Activated CD8-positive, alpha-beta T cell treated with anti-CD3 and anti-CD28 coated beads for 36 hours (primary cell): ENCODE results near the gene CHD2. TPM values are rescaled to one million over a fixed set of nuclear protein-coding genes. Genes with fewer than 3 reads are reported as not detected.

ENCODE experiments used
- ATAC-seq: fragments of 200-7000 bp; cut with Tn5 transposase; one replicate; pipeline ENCODE4 v1.10.0; 2021; ENCODE audit warnings: mild to moderate bottlenecking, moderate library complexity
- CTCF ChIA-PET: fragments of 350-600 bp; sonication (Branson Sonifier 250); formaldehyde crosslinking; loops from one replicate; lab custom pipeline; 2021; ENCODE audit warnings: antibody characterized with exemption; lab: Charles Lee
- POLR2A ChIA-PET: fragments of 350-600 bp; sonication (Branson Sonifier 250); formaldehyde crosslinking; loops from one replicate; lab custom pipeline; 2021; ENCODE audit warnings: antibody characterized with exemption; lab: Charles Lee
- DNase-seq: peaks from one replicate; pipeline ENCODE4 v3.0.0-alpha.2; 2020
- H3K27ac Mint-ChIP-seq: one replicate; pipeline ENCODE4 v1.8.0; 2021; ENCODE audit warnings: mild to moderate bottlenecking, mixed read lengths
- H3K27me3 Mint-ChIP-seq: one replicate; pipeline ENCODE4 v1.8.0; 2021; ENCODE audit warnings: mixed read lengths
- H3K36me3 Mint-ChIP-seq: one replicate; pipeline ENCODE4 v1.8.0; 2021; ENCODE audit warnings: low read depth, mixed read lengths
- H3K4me1 Mint-ChIP-seq: one replicate; pipeline ENCODE4 v1.8.0; 2021; ENCODE audit warnings: low read depth, mixed read lengths
- H3K4me3 Mint-ChIP-seq: one replicate; pipeline ENCODE4 v1.8.0; 2021; ENCODE audit warnings: mild to moderate bottlenecking, moderate library complexity, mixed read lengths
- H3K9me3 Mint-ChIP-seq: one replicate; pipeline ENCODE4 v1.8.0; 2021; ENCODE audit warnings: mixed read lengths
- intact Hi-C: fragments of 100-400 bp; cut with micrococcal nuclease; formaldehyde crosslinking; loops from one replicate; pipeline ENCODE4 v1.10.0; 2022
- total RNA-seq, 2 experiments: library from RNA; stranded (reverse); gene quantifications; one replicate each; pipeline ENCODE4 v1.2.3, GENCODE V29; 2021
- TF ChIP-seq, protein P1 (sequence below): fragments of 200-600 bp; IDR thresholded peaks from one replicate; pipeline ENCODE4 v1.8.0; 2022; ENCODE audit warnings: antibody characterized with exemption, mild to moderate bottlenecking

Gene CHD2
- total RNA-seq, 2 experiments from 2014 or later: 124 to 138 TPM

DNA sequence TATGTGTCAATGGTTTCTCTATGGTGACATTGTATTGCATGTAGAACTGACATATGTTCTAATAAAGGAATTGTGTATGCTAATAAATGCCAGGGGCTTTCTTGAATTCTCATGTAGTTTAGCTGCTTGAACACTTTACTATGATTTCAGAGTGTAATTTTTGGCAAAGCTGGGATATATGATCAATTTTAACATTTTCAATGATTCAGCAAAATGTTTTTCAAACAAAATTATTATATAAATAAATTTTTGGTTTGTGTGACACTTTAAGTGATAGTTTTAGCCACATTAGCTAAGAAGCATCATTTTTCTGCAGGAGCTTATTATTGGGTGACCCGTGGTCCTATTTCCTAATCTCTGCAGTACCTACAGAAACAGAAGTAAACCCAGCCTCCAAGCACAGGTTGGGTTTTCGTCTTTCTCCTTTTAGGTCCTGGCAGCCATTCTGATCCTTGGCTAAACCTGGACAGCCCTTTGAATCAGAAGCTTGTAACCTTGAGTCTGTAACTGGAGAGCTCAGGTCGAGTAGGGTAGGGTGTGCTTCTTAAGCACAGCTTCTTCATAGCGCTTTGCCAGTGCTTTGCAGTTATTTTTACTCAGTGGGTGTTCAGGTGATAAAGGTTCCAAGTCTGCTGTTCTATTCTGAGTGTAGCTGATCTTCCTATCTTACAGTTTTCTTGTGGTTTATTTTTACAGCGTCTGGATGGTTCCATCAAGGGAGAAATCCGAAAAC, 74.2 kb downstream of the CHD2 start:
- Mint-ChIP-seq H3K27me3 (no peaks in the 10 kb centered on the region), H3K9me3 (no peaks in the 10 kb centered on the region)
- POLR2A ChIA-PET: interaction anchor here (1.3 to 1.7 kb wide), 2 partner anchors 10 to 165 kb away, joined by 3 to 5 read pairs; no protein-coding TSS in a partner anchor

DNA sequence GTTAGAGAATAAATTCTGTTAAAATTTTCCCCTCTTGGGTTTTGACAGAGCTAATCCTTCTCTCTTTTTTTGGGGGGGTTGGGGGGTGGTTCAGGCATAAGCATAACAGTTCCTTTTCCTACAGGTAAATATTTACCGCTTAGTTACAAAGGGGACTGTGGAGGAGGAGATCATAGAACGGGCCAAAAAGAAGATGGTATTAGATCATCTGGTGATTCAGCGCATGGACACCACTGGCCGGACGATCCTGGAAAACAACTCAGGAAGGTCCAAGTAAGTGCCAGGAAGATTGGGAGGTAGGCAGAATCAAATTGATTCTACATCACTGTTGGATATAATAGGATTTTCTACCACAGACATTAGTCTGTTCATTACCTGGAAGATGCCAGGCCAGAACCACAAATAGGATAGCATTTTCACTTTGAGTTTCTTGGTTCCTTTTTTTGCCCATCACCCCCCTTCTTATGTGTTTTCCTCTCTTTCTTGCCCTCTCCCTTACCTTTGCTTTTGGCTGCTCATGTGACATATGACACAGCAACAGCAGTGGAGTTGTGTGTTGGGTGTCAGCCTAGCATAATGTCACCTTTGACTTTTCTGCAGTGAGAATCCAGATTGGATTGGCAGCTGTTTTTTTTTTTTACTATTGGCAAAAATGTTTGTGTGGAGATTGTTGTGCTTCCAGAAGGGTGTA, 79.0 kb downstream of the CHD2 start:
- CTCF ChIA-PET: interaction anchor here (0.9 to 1.4 kb wide), 3 partner anchors 11 to 182 kb away, joined by 3 to 5 read pairs (median 5); no protein-coding TSS in a partner anchor
- H3K4me3 Mint-ChIP-seq: no peak overlapping the region
- peaks cover 43% of the 10 kb centered on the region for H3K36me3 Mint-ChIP-seq
- TF ChIP-seq, protein P1, sequence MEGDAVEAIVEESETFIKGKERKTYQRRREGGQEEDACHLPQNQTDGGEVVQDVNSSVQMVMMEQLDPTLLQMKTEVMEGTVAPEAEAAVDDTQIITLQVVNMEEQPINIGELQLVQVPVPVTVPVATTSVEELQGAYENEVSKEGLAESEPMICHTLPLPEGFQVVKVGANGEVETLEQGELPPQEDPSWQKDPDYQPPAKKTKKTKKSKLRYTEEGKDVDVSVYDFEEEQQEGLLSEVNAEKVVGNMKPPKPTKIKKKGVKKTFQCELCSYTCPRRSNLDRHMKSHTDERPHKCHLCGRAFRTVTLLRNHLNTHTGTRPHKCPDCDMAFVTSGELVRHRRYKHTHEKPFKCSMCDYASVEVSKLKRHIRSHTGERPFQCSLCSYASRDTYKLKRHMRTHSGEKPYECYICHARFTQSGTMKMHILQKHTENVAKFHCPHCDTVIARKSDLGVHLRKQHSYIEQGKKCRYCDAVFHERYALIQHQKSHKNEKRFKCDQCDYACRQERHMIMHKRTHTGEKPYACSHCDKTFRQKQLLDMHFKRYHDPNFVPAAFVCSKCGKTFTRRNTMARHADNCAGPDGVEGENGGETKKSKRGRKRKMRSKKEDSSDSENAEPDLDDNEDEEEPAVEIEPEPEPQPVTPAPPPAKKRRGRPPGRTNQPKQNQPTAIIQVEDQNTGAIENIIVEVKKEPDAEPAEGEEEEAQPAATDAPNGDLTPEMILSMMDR: no peak
- H3K27me3 Mint-ChIP-seq: no peaks in the 10 kb centered on the region
- H3K4me1 Mint-ChIP-seq: peaks cover 5% of the 10 kb centered on the region
- no peak for ATAC-seq
- POLR2A ChIA-PET: no interaction called here
- DNase-seq: no peak
- intact Hi-C loops: no loop called here
- peak overlapping the region; percentile 12 for H3K27ac Mint-ChIP-seq
- H3K9me3 Mint-ChIP-seq: no peaks in the 10 kb centered on the region

More for the DNA sequence above, 74.2 kb downstream of the CHD2 start:
- no peak for ATAC-seq
- TF ChIP-seq, protein P1: no peak
- intact Hi-C loops: no loop called here
- Mint-ChIP-seq H3K4me1 (peaks cover 22% of the 10 kb centered on the region), H3K4me3 (no peak overlapping the region), H3K36me3 (peaks cover 60% of the 10 kb centered on the region), H3K27ac (peak overlapping the region; percentile 17)
- DNase-seq: no peak
- CTCF ChIA-PET: interaction anchor here (0.8 to 1.9 kb wide), 6 partner anchors 18 to 51 kb away, joined by 3 to 6 read pairs (median 4); no protein-coding TSS in a partner anchor

DNA sequence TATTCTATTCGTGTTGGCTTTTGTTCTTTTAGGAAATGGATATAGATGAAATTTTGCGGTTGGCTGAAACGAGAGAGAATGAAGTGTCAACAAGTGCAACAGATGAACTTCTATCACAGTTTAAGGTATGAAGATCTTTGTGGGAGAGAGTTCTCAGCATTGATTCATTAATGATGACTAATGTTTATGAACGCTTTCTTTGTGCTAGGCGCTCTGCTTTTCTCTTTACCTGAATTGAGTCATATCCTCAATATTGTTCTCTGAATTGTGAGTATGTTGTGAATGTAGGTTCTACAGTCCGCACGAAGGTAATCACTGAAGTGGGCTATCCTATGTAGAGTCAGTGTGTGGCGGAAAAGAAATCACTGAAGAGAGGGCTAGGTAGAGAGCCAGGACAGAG, 81.2 kb downstream of the CHD2 start:
- Mint-ChIP-seq H3K4me3 (no peak overlapping the region), H3K4me1 (peaks cover 5% of the 10 kb centered on the region), H3K27me3 (no peaks in the 10 kb centered on the region), H3K27ac (no peak overlapping the region), H3K36me3 (peaks cover 42% of the 10 kb centered on the region), H3K9me3 (no peaks in the 10 kb centered on the region)
- intact Hi-C loops: no loop called here
- TF ChIP-seq, protein P1: no peak
- POLR2A ChIA-PET: no interaction called here
- CTCF ChIA-PET: interaction anchor here (1.0 to 1.6 kb wide), 2 partner anchors 42 to 49 kb away, joined by 3 read pairs; no protein-coding TSS in a partner anchor
- no peak for DNase-seq
- peak; percentile 64 for ATAC-seq

DNA sequence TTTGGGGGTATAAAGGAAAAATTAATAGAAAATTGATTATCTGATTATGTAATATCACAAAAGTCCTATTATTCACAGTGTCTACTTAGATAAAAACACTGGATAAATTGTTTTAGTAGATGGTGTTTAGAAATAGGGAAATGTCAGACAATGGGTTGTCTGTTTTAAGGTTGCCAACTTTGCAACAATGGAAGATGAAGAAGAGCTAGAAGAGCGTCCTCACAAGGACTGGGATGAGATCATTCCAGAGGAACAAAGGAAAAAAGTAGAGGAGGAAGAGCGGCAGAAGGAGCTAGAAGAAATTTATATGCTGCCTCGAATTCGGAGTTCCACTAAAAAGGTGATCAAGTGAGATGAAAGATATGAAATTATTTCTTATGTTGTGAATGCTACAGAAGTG, 84.0 kb downstream of the CHD2 start:
- H3K36me3 Mint-ChIP-seq: peaks cover 33% of the 10 kb centered on the region
- H3K4me1 Mint-ChIP-seq: peaks cover 2% of the 10 kb centered on the region
- H3K27ac Mint-ChIP-seq: no peak overlapping the region
- no peak for ATAC-seq
- POLR2A ChIA-PET: interaction anchor here (0.6 to 1.0 kb wide), 4 partner anchors 9 to 40 kb away, joined by 3 to 5 read pairs (median 3); no protein-coding TSS in a partner anchor
- no peak overlapping the region for H3K4me3 Mint-ChIP-seq
- no peaks in the 10 kb centered on the region for H3K27me3 Mint-ChIP-seq
- intact Hi-C loops: no loop called here
- CTCF ChIA-PET: interaction anchor here (0.8 to 1.7 kb wide), 6 partner anchors 14 to 187 kb away, joined by 3 to 4 read pairs (median 4); no protein-coding TSS in a partner anchor
- H3K9me3 Mint-ChIP-seq: no peaks in the 10 kb centered on the region
- TF ChIP-seq, protein P1: no peak
- no peak for DNase-seq
